ENCODE measurements around the gene ZNF652.

- TF ChIP-seq CTCF (IDR thresholded peaks at IDR 0.05) (no peak), EP300 (IDR thresholded peaks at IDR 0.05) (no peak)
These were observed 92.7 kb downstream of the ZNF652 start for GRCh38 chr17:49269356-49269755.
